Coronary artery (tissue), 2 donors: ENCODE data around the gene TRABD2B.

ENCODE experiments used
- DNase-seq: peaks from one replicate; pipeline ENCODE4 v3.0.0-alpha.2; 2017; ENCODE audit warnings: low spot score
- H3K27ac ChIP-seq, 2 donors: fragments of 200-600 bp; sonication (generic); one replicate each; pipeline ENCODE4 v1.5.1; 2016 to 2019
- H3K4me3 ChIP-seq: fragments of 200-600 bp; sonication (generic); 2 replicates; pipeline ENCODE4 v1.5.1; 2016; ENCODE audit warnings: mild to moderate bottlenecking, moderate library complexity
- CTCF ChIP-seq: fragments of 200-600 bp; sonication (generic); IDR thresholded peaks from one replicate; pipeline ENCODE4 v1.5.1; 2019; ENCODE audit warnings: antibody characterized with exemption

Gene TRABD2B

DNA sequence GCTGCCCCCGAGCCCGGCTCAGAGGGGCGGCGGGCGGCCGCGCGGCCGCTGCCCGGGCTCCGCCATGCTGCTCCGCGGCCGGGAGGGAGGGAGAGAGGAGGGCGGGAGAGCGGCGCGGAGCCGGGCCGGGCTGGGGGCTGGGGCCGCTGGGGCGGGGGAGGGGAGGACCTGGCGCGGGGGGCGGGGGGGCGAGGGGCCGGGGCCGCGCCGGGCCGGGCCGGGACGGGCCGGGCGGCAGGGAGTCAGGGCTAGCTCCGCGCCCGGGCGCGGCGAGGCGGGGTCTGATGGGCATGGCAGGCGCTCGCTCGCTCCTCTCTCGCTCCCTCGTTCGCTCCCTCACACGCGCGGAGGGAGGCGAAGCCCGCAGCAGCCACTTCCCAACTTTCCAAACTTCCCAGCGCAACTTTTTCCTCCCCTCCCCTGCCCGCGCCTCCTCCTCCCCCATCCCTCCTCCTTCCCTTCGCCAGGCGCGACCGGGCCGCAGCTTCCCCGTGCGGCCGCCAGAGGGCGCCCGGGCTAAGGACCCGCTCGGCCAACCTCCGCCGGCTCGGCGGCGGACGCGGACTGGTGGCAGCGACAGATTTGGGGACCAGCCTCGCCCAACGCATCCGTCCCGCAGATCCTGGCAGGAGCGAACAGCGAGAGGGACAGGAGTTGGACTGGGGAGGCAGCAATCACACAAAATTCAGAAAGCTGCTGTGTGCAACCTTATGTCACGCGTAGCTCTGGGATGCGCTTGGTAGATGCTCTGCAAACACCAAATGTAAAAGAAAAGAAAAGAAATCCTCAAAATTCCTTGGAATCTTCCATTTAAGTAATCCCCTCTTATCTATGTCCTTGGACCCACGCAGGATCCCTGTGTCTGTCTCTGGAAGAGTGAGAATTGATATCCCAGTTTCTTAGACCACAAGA is at the start of gene TRABD2B:
TSS of gene TRABD2B (minus strand) at position 97 of the 912 bp plus-strand sequence.
- Histone ChIP-seq H3K27ac (peak within 1 kb of the TSS; percentile 93 to 94), H3K4me3 (peak within 1 kb of the TSS; percentile 85)
- peak; percentile 92 for DNase-seq
- TF ChIP-seq CTCF: peak; percentile 94

DNA sequence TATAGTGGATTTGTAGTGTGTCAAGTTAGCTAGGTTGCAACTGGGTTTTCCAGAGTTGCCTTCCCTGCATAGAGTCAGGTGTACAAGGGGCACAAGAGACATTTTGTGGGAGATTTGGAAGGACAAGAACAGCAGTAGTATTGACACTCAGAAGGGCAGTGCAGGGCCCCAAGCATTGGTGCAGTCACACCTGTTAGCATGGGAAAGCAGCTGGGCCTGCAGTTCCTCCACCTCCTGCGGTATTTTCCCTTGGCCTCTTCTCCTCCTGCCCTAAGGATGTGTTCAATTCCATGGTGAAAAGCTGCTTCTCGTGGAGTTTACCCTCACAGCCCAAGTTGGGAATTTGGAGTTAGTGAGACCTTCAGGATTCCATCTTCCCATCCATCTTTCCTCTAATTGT is 47.1 kb upstream of the TRABD2B start:
- no peak overlapping the region for H3K4me3 ChIP-seq
- H3K27ac ChIP-seq: no peak overlapping the region
- TF ChIP-seq CTCF: no peak
- DNase-seq: no peak

GRCh38 chr1:48043622-48044021 is 46.4 kb upstream of the TRABD2B start:
- no peak for TF ChIP-seq CTCF
- no peak for DNase-seq
- H3K4me3 ChIP-seq: no peak overlapping the region
- H3K27ac ChIP-seq: no peak overlapping the region

- Histone ChIP-seq H3K27ac (no peak overlapping the region), H3K4me3 (no peak overlapping the region)
- TF ChIP-seq CTCF: no peak
- no peak for DNase-seq
Measured at GRCh38 chr1:48040154-48040553, 43.0 kb upstream of the TRABD2B start.

DNA sequence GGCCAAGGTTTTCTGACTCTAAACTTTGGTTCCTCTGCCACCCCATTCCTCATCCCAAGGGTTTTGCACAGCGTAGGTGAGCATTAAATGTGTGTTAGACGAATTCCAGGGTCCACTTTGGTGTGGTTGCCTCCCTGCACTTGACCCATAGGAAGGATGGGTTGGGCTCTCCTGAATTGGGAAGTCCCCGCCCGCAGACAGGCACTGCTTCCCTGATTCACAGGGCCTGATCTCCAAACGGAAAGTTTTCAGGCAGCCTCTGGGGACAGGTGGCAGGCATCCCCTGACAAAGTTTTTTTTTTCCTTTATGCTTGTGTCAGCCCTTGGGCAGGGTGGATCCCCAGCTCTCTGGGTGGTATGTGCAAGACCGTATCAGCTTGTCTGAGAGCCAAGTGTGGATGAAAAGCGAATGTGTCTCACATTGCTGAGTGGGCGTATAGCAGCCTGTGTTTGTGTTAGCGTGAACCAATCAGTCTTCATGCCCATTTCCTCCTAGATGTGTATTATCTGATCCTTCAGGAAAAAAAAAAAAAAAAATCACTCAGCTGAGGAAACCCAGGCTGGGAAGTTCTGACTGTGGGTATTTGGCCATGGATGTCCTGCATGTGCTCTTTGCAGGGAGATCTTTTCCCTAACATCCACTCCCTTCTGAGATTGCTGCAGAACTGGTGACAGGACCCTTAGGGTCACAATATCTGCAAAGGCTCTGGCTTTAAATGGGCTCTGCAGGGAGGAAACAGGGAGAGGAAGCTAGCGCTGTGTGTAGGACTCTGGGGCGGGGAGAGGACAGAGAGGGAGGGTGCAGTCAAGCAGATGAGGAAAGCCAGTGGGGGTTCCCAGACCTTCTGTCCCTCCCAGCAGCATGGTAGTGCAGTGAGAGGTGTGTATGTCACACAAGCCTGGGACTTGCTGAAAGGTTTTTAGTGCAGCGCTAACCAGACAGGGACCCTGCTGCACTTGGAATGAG is 42.2 kb upstream of the TRABD2B start:
- TF ChIP-seq CTCF: no peak
- DNase-seq: no peak
- no peak overlapping the region for H3K4me3 ChIP-seq
- H3K27ac ChIP-seq: no peak overlapping the region

DNA sequence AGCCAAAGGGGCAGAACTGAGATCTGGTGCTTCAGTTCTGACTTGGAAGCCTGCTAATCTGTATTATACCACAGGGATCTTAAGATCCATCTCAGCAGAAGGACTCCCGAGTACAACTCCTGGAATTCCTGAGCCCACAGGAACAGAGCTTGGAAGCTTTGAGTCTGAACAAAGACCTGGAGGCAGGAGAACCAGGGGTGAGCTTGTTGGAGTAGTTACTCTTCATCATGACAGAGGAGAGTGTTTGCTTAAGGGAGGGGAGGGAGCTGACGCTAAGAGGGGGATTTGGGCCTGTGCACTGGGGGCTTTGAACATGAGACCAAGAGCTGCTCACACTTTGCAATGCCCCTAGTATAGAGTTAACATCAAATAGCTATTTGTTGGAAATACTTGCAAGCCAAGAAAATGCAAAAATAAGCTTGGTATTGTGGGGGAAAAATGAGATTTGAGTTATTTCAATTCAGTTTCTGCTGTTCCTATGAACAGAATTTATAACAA is 41.1 kb upstream of the TRABD2B start:
- no peak overlapping the region for H3K27ac ChIP-seq
- no peak for TF ChIP-seq CTCF
- no peak for DNase-seq
- no peak overlapping the region for H3K4me3 ChIP-seq
